HEK293 (cell line): Measurements from ENCODE around the gene PPDPF.

ENCODE experiments used
- CTCF ChIA-PET: fragments of 350-600 bp; formaldehyde crosslinking; extraction: SDS; loops from one replicate; lab custom pipeline; 2021; ENCODE audit warnings: antibody characterized with exemption; lab: Yijun Ruan, JAX
- POLR2A ChIA-PET: fragments of 300-600 bp; formaldehyde crosslinking; extraction: SDS; loops from one replicate; lab custom pipeline; 2020; ENCODE audit warnings: antibody characterized with exemption, inconsistent platforms; lab: Yijun Ruan, JAX
- H3K27ac ChIP-seq: fragments of 200-500 bp; sonication (Bioruptor generic); 2 replicates; pipeline ENCODE4 v1.5.1; 2014; ENCODE audit warnings: low read depth, low read length, control low read depth, inconsistent platforms; ENCODE audit errors: extremely low read depth
- H3K36me3 ChIP-seq, 2 experiments: fragments of 200-500 bp in 1 of 2; sonication (Bioruptor generic) in 1 of 2; 1 replicate in 1 of 2; 2 replicates in 1 of 2; pipeline ENCODE4 v1.5.1; 2014 to 2017; ENCODE audit warnings: inconsistent platforms in 2 of 2, low read length in 2 of 2; ENCODE audit not compliant: control insufficient read depth in 2 of 2, insufficient read depth in 1 of 2
- H3K4me1 ChIP-seq: fragments of 200-500 bp; sonication (Bioruptor generic); 2 replicates; pipeline ENCODE4 v1.5.1; 2014; ENCODE audit warnings: mild to moderate bottlenecking, low read length, inconsistent platforms; ENCODE audit not compliant: control insufficient read depth, insufficient read depth
- H3K4me3 ChIP-seq: 2 replicates; pipeline ENCODE4 v1.5.1; 2011; ENCODE audit warnings: low read depth, mild to moderate bottlenecking, control low read depth, low read length, moderate library complexity
- H3K9me3 ChIP-seq: fragments of 200-500 bp; sonication (Bioruptor generic); 2 replicates; pipeline ENCODE4 v1.5.1; 2014; ENCODE audit warnings: low read depth, low read length, inconsistent platforms; ENCODE audit not compliant: control insufficient read depth, insufficient read depth
- SETDB1 ChIP-seq: IDR thresholded peaks from one replicate; pipeline ENCODE4 v1.6.1; 2017; ENCODE audit warnings: mild to moderate bottlenecking, low read length, moderate library complexity, mixed read lengths; ENCODE audit not compliant: insufficient read length
- ZBTB17 ChIP-seq: fragments of 450-650 bp; formaldehyde crosslinking; IDR thresholded peaks from 2 replicates; pipeline ENCODE4 v1.5.1; 2016; ENCODE audit warnings: missing biosample characterization, missing genetic modification characterization
- ZEB2 ChIP-seq: fragments of 450-650 bp; formaldehyde crosslinking; IDR thresholded peaks from 2 replicates; pipeline ENCODE4 v1.5.1; 2016; ENCODE audit warnings: missing biosample characterization, missing genetic modification characterization
- ZNF366 ChIP-seq: fragments of 450-650 bp; formaldehyde crosslinking; conservative IDR thresholded peaks from 2 replicates; pipeline ENCODE4 v1.5.1; 2016; ENCODE audit warnings: missing biosample characterization, missing genetic modification characterization
- ZNF555 ChIP-seq: fragments of 450-650 bp; formaldehyde crosslinking; conservative IDR thresholded peaks from 2 replicates; pipeline ENCODE4 v1.5.1; 2017; ENCODE audit warnings: missing biosample characterization, mild to moderate bottlenecking, missing genetic modification characterization, inconsistent platforms
- ZNF600 ChIP-seq: fragments of 450-650 bp; formaldehyde crosslinking; IDR thresholded peaks from 2 replicates; pipeline ENCODE4 v1.5.1; 2016; ENCODE audit warnings: missing biosample characterization, missing genetic modification characterization
- TF ChIP-seq, protein P1 (sequence below): fragments of 450-650 bp; formaldehyde crosslinking; IDR thresholded peaks from 2 replicates; pipeline ENCODE4 v1.5.1; 2016; ENCODE audit warnings: missing biosample characterization, missing genetic modification characterization
- TF ChIP-seq, protein P2 (sequence below): fragments of 450-650 bp; formaldehyde crosslinking; IDR thresholded peaks from 2 replicates; pipeline ENCODE4 v1.5.1; 2017; ENCODE audit warnings: missing biosample characterization, mild to moderate bottlenecking, missing genetic modification characterization, moderate library complexity
- TF ChIP-seq, protein P3 (sequence below): fragments of 450-650 bp; formaldehyde crosslinking; IDR thresholded peaks from 2 replicates; pipeline ENCODE4 v1.5.1; 2016; ENCODE audit warnings: missing biosample characterization, missing genetic modification characterization
- TF ChIP-seq, protein P4 (sequence below): fragments of 450-650 bp; formaldehyde crosslinking; IDR thresholded peaks from 2 replicates; pipeline ENCODE4 v1.5.1; 2016; ENCODE audit warnings: missing biosample characterization, missing genetic modification characterization
- TF ChIP-seq, protein P5 (sequence below): fragments of 450-650 bp; formaldehyde crosslinking; IDR thresholded peaks from 2 replicates; pipeline ENCODE4 v1.5.1; 2016; ENCODE audit warnings: missing biosample characterization, missing genetic modification characterization

Gene PPDPF

DNA sequence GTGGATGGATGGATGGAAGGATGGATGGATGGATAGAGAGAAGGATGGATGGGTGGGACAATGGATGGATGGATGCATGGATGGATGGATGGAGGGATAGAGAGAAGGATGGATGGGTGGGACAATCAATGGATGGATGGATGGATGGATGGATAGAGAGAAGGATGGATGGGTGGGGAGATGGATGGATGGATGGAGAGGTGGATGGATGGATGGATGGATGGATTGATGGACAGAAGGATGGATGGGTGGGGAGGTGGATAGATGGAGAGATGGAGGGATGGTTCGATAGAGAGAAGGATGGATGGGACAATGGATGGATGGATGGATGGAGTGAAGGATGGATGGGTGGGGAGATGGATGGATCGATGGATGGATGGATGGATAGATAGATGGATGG, 28.0 kb upstream of the PPDPF start:
- Histone ChIP-seq H3K4me1 (no peaks in the 10 kb centered on the region), H3K9me3 (no peaks in the 10 kb centered on the region), H3K36me3 (peaks cover 13 to 82% of the 10 kb centered on the region in 2 experiments; a peak in 2 of 3 replicates), H3K4me3 (no peak overlapping the region), H3K27ac (no peak overlapping the region)
- CTCF ChIA-PET: interaction anchor here (0.5 kb wide), 1 partner anchor 50 kb away, joined by 3 read pairs; no protein-coding TSS in a partner anchor
- POLR2A ChIA-PET: no interaction called here
- TF ChIP-seq ZEB2 (tag by site-specific recombination): no peak
- no peak for TF ChIP-seq SETDB1
- peak; percentile 96 for TF ChIP-seq ZNF366 (tag by site-specific recombination)
- peak; percentile 87 for TF ChIP-seq ZBTB17 (tag by site-specific recombination)

DNA sequence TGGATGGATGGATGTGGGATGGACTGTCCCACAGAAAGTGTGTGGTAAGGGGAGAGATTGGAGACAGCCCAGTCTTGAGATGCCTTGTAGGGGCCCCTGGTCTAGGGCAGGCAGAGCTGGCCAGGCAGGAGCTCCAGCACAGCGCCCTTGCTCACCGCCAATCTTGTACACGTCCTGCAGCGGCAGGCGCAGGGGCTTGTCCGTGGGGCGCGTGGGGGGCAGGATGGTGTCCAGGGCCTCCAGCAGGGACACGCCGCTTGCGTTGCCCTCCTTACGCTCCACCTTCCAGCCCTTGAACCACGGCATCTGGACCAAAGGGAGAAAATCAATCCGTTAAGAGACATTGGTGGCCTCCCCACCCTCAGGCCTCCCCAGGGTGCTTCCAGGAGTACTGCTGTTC, 27.6 kb upstream of the PPDPF start:
- H3K27ac ChIP-seq: no peak overlapping the region
- H3K9me3 ChIP-seq: no peaks in the 10 kb centered on the region
- POLR2A ChIA-PET: interaction anchor here (0.5 kb wide), 1 partner anchor 74 kb away, joined by 3 read pairs; no protein-coding TSS in a partner anchor
- CTCF ChIA-PET: interaction anchor here (0.5 kb wide), 1 partner anchor 51 kb away, joined by 3 read pairs; no protein-coding TSS in a partner anchor
- no peak overlapping the region for H3K4me3 ChIP-seq
- TF ChIP-seq ZNF555 (no peak), ZNF600 (tag by site-specific recombination) (0 out of 2 replicates have a peak, but pooled peaks have one; percentile 41)
- TF ChIP-seq, protein P1, sequence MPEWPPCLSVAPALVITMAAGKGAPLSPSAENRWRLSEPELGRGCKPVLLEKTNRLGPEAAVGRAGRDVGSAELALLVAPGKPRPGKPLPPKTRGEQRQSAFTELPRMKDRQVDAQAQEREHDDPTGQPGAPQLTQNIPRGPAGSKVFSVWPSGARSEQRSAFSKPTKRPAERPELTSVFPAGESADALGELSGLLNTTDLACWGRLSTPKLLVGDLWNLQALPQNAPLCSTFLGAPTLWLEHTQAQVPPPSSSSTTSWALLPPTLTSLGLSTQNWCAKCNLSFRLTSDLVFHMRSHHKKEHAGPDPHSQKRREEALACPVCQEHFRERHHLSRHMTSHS (tag by site-specific recombination): no peak
- TF ChIP-seq, protein P2, sequence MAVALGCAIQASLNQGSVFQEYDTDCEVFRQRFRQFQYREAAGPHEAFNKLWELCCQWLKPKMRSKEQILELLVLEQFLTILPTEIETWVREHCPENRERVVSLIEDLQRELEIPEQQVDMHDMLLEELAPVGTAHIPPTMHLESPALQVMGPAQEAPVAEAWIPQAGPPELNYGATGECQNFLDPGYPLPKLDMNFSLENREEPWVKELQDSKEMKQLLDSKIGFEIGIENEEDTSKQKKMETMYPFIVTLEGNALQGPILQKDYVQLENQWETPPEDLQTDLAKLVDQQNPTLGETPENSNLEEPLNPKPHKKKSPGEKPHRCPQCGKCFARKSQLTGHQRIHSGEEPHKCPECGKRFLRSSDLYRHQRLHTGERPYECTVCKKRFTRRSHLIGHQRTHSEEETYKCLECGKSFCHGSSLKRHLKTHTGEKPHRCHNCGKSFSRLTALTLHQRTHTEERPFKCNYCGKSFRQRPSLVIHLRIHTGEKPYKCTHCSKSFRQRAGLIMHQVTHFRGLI: no peak
- TF ChIP-seq, protein P3, sequence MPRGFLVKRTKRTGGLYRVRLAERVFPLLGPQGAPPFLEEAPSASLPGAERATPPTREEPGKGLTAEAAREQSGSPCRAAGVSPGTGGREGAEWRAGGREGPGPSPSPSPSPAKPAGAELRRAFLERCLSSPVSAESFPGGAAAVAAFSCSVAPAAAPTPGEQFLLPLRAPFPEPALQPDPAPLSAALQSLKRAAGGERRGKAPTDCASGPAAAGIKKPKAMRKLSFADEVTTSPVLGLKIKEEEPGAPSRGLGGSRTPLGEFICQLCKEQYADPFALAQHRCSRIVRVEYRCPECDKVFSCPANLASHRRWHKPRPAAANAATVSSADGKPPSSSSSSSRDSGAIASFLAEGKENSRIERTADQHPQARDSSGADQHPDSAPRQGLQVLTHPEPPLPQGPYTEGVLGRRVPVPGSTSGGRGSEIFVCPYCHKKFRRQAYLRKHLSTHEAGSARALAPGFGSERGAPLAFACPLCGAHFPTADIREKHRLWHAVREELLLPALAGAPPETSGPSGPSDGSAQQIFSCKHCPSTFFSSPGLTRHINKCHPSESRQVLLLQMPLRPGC (tag by site-specific recombination): no peak
- peaks cover 13 to 81% of the 10 kb centered on the region in 2 experiments; a peak in 2 of 3 replicates for H3K36me3 ChIP-seq
- H3K4me1 ChIP-seq: no peaks in the 10 kb centered on the region

DNA sequence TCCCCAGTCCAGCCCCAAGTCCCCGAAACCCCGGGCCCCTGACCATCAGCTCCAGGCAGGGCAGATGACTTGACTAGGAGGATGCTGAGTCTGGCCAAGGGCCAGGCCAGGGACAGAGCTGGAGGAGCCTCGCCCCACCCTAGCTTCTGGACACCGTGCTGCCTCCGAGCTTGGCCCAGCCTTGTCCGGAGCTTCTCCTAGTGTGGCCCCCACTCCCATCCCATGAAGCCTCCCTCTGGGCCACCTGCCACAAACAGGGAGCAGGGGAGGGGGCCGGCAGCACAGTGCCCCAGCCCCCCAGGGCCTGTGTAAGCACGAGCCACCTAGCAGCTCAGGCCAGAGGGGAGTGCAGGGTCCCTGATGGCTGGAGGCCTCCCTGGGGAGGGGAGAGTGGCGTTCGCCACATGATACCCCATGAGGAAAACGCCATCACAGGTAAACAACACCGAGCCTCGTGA, 27.0 kb upstream of the PPDPF start:
- TF ChIP-seq, protein P4, sequence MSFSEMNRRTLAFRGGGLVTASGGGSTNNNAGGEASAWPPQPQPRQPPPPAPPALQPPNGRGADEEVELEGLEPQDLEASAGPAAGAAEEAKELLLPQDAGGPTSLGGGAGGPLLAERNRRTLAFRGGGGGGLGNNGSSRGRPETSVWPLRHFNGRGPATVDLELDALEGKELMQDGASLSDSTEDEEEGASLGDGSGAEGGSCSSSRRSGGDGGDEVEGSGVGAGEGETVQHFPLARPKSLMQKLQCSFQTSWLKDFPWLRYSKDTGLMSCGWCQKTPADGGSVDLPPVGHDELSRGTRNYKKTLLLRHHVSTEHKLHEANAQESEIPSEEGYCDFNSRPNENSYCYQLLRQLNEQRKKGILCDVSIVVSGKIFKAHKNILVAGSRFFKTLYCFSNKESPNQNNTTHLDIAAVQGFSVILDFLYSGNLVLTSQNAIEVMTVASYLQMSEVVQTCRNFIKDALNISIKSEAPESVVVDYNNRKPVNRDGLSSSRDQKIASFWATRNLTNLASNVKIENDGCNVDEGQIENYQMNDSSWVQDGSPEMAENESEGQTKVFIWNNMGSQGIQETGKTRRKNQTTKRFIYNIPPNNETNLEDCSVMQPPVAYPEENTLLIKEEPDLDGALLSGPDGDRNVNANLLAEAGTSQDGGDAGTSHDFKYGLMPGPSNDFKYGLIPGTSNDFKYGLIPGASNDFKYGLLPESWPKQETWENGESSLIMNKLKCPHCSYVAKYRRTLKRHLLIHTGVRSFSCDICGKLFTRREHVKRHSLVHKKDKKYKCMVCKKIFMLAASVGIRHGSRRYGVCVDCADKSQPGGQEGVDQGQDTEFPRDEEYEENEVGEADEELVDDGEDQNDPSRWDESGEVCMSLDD: no peak
- TF ChIP-seq, protein P5, sequence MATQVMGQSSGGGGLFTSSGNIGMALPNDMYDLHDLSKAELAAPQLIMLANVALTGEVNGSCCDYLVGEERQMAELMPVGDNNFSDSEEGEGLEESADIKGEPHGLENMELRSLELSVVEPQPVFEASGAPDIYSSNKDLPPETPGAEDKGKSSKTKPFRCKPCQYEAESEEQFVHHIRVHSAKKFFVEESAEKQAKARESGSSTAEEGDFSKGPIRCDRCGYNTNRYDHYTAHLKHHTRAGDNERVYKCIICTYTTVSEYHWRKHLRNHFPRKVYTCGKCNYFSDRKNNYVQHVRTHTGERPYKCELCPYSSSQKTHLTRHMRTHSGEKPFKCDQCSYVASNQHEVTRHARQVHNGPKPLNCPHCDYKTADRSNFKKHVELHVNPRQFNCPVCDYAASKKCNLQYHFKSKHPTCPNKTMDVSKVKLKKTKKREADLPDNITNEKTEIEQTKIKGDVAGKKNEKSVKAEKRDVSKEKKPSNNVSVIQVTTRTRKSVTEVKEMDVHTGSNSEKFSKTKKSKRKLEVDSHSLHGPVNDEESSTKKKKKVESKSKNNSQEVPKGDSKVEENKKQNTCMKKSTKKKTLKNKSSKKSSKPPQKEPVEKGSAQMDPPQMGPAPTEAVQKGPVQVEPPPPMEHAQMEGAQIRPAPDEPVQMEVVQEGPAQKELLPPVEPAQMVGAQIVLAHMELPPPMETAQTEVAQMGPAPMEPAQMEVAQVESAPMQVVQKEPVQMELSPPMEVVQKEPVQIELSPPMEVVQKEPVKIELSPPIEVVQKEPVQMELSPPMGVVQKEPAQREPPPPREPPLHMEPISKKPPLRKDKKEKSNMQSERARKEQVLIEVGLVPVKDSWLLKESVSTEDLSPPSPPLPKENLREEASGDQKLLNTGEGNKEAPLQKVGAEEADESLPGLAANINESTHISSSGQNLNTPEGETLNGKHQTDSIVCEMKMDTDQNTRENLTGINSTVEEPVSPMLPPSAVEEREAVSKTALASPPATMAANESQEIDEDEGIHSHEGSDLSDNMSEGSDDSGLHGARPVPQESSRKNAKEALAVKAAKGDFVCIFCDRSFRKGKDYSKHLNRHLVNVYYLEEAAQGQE (tag by site-specific recombination): no peak
- TF ChIP-seq, all 188 proteins: peak for 0
- POLR2A ChIA-PET: interaction anchor here (0.5 to 1.2 kb wide), 2 partner anchors 27 to 73 kb away, joined by 3 read pairs; partner anchors contain the start of gene PPDPF
- CTCF ChIA-PET: no interaction called here

More for the DNA sequence above, 27.0 kb upstream of the PPDPF start:
- Histone ChIP-seq H3K9me3 (no peaks in the 10 kb centered on the region), H3K36me3 (peaks cover 13 to 78% of the 10 kb centered on the region in 2 experiments; a peak in 2 of 3 replicates), H3K4me3 (no peak overlapping the region), H3K4me1 (no peaks in the 10 kb centered on the region), H3K27ac (no peak overlapping the region)
